ENCODE results near the gene CHRDL2.
"Not testable (repeated sequence)": the region's sequence is repeated elsewhere in the genome, so short reads cannot be mapped to it uniquely, and the experiment has no call there.

CHRDL2 gene

DNA sequence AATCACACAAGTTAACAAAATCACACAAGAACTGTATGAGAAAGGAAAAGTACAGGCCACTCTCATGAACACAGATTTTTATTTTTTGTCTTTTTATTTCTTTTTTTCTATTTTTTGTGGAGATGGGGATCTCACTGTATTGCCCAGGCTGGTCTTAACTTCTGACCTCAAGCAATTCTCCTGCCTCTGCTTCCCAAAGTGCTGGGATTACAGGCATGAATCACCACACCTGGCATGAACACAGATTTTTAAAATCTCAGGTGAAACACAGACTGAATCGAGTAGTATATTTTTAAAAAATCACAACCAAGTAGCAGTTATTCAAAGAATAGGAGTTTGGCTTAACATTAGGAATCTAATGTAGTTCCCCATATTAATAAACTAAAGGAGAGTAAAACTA is 35.7 kb upstream of the CHRDL2 start:
- Histone ChIP-seq H3K36me3 (ENCODE audit: insufficient read depth, low read length) (no peaks in the 10 kb centered on the region), H3K4me3 (ENCODE audit: low read length) (no peak overlapping the region), H3K27me3 (ENCODE audit: insufficient read depth, low read length) (no peaks in the 10 kb centered on the region), H3K4me1 (ENCODE audit: insufficient read depth, low read length) (no peaks in the 10 kb centered on the region), H2AFZ (ENCODE audit: low read depth, low read length) (no peak overlapping the region), H3K9me3 (ENCODE audit: low read length) (peaks cover 6% of the 10 kb centered on the region)

DNA sequence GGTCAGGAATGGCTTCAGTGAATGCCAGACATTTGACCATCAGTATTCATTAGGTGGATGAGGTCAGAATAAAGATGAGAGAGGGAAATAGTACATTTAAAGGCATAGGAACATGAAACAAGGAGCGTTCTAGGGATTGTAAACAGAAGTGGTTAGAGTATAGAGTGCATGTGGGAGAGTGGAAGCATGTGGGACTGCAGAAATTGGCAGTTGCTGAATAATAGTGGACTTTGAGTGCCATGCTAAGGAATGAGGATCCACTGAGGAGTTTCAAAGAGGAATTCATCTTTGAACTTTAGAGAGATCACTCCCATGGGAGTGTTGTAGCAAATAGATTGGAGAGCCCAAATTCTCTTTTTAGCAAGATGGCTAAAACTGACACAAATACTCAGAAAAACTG is 25.3 kb upstream of the CHRDL2 start:
- Histone ChIP-seq H3K36me3 (ENCODE audit: insufficient read depth, low read length) (no peaks in the 10 kb centered on the region), H3K27me3 (ENCODE audit: insufficient read depth, low read length) (no peaks in the 10 kb centered on the region), H2AFZ (ENCODE audit: low read depth, low read length) (no peak overlapping the region), H3K4me1 (ENCODE audit: insufficient read depth, low read length) (no peaks in the 10 kb centered on the region), H3K9me3 (ENCODE audit: low read length) (no peaks in the 10 kb centered on the region), H3K4me3 (ENCODE audit: low read length) (no peak overlapping the region)

DNA sequence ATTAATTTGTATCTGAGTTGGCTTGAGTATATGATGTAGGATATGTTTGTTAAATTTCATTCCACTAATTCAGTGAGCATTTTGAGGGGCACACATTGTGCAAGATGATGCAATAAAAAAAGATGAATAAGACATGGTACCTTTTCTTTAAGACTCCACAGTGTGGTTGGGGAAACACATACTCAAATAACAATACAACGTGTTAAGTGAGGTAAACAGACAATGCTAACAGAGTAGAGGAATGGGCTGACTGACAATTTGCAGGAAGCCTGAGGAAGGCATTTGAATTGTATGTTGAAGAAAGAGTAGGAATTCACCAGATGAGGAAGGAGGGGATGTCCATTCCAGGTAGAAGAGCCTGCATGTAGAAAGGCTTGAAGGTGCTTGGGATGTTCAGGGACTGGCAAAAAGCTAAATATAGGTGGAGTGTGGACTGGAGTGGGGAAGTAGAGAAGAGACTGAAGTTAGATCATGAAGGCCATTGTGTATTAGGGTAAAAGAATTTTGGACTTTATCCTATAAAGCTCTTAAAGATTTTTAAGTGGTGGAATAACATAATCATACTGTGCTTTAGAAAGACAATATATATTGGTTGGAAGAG is 24.3 kb upstream of the CHRDL2 start:
- Histone ChIP-seq H3K4me1 (ENCODE audit: insufficient read depth, low read length) (no peaks in the 10 kb centered on the region), H3K36me3 (ENCODE audit: insufficient read depth, low read length) (no peaks in the 10 kb centered on the region), H3K4me3 (ENCODE audit: low read length) (no peak overlapping the region), H2AFZ (ENCODE audit: low read depth, low read length) (no peak overlapping the region), H3K9me3 (ENCODE audit: low read length) (no peaks in the 10 kb centered on the region), H3K27me3 (ENCODE audit: insufficient read depth, low read length) (no peaks in the 10 kb centered on the region)

DNA sequence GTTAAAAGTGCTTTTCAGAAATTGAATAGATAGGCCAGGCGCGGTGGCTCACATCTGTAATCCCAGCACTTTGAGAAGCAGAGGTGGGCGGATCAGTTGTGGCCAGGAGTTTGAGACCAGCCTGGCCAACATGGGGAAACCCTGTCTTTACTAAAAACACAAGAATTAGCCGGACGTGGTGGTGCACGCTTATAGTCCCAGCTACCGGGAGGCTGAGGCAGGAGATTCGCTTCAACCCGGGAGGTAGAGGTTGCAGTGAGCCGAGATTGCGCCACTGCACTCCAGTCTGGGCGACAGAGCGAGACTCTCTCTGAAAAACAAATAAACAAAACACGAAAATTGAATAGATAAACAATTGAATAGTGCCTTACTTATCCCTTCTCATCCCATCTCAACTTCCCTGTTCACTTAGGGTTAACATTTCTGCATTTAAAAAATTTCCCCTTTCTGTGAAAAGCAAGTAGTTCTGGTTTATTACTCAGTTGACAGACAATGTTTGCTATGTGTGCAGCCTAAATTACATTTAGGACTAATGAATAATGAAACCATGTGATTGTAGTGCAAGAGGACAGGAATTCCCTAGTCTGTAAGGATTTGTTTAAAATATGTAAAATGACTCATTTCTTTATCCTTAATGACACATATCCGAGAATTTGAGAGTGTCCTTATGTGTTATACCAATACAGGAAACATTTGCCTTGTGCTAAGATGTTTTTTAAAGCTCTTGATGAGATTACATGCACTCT is 23.5 kb upstream of the CHRDL2 start:
- Histone ChIP-seq H3K36me3 (ENCODE audit: insufficient read depth, low read length) (no peaks in the 10 kb centered on the region), H3K27me3 (ENCODE audit: insufficient read depth, low read length) (no peaks in the 10 kb centered on the region), H3K4me3 (ENCODE audit: low read length) (no peak overlapping the region), H3K9me3 (ENCODE audit: low read length) (no peaks in the 10 kb centered on the region), H2AFZ (ENCODE audit: low read depth, low read length) (no peak overlapping the region), H3K4me1 (ENCODE audit: insufficient read depth, low read length) (peaks cover 7% of the 10 kb centered on the region)

DNA sequence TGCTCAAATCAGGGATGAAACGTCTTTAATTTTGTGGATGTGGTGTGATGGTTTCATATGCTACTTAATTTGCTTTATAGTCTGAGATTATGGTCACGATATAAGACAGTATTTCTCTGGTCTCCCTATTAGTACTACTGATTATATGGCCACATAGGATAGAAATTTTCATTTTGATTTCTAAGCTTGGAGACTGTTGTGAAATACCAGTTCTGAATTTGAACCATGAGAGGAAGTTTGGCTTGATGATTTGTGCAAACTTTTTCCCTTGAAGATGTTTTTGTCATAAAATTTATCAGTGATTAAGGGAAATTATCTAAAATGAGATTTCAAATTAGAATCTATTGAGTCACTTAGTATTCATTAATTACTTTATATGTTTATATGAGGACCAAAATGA is 20.1 kb upstream of the CHRDL2 start:
- Histone ChIP-seq H3K4me1 (ENCODE audit: insufficient read depth, low read length) (peaks cover 15% of the 10 kb centered on the region), H2AFZ (ENCODE audit: low read depth, low read length) (no peak overlapping the region), H3K4me3 (ENCODE audit: low read length) (no peak overlapping the region), H3K9me3 (ENCODE audit: low read length) (no peaks in the 10 kb centered on the region), H3K27me3 (ENCODE audit: insufficient read depth, low read length) (no peaks in the 10 kb centered on the region), H3K36me3 (ENCODE audit: insufficient read depth, low read length) (no peaks in the 10 kb centered on the region)

DNA sequence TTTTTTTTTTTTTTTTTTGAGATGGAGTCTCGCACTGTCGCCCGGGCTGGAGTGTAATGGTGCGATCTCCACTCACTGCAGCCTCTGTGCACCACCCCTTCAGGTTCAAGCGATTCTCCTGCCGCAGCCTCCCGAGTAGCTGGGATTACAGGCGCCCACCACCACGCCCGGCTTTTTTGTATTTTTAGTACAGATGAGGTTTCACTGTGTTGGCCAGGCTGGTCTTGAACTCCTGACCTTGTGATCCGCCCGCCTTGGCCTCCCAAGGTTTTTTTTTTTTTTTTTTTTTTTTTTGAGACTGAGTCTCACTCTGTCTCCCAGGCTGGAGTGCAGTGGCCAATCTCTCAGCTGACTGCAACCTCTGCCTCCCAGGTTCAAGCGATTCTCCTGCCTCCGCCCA is 19.4 kb upstream of the CHRDL2 start:
- not testable (repeated sequence) for H3K9me3 ChIP-seq (ENCODE audit: low read length); H2AFZ ChIP-seq (ENCODE audit: low read depth, low read length); H3K36me3 ChIP-seq (ENCODE audit: insufficient read depth, low read length); H3K27me3 ChIP-seq (ENCODE audit: insufficient read depth, low read length)
- Histone ChIP-seq H3K4me3 (ENCODE audit: low read length) (peak overlapping the region; percentile 86), H3K4me1 (ENCODE audit: insufficient read depth, low read length) (peaks cover 15% of the 10 kb centered on the region)

DNA sequence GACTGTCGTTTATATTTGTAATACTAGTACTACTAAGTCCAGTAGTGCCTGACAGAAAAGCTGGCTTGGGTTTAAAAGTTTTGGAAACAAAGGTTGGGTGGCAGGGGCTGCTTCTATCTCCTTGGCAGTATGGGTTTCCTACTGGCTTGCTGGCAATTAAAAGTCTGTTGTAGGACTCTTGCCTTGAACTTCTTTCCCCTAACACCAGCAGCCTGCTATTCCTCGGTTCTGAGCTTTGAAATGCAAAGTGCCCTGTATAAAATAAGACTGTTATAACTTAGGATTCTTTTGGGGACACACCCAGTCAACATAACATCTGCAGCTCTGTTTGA is 18.7 kb upstream of the CHRDL2 start:
- Histone ChIP-seq H2AFZ (ENCODE audit: low read depth, low read length) (peak overlapping the region; percentile 49), H3K4me3 (ENCODE audit: low read length) (peak overlapping the region; percentile 86), H3K4me1 (ENCODE audit: insufficient read depth, low read length) (peaks cover 15% of the 10 kb centered on the region), H3K27me3 (ENCODE audit: insufficient read depth, low read length) (no peaks in the 10 kb centered on the region), H3K9me3 (ENCODE audit: low read length) (no peaks in the 10 kb centered on the region), H3K36me3 (ENCODE audit: insufficient read depth, low read length) (no peaks in the 10 kb centered on the region)

DNA sequence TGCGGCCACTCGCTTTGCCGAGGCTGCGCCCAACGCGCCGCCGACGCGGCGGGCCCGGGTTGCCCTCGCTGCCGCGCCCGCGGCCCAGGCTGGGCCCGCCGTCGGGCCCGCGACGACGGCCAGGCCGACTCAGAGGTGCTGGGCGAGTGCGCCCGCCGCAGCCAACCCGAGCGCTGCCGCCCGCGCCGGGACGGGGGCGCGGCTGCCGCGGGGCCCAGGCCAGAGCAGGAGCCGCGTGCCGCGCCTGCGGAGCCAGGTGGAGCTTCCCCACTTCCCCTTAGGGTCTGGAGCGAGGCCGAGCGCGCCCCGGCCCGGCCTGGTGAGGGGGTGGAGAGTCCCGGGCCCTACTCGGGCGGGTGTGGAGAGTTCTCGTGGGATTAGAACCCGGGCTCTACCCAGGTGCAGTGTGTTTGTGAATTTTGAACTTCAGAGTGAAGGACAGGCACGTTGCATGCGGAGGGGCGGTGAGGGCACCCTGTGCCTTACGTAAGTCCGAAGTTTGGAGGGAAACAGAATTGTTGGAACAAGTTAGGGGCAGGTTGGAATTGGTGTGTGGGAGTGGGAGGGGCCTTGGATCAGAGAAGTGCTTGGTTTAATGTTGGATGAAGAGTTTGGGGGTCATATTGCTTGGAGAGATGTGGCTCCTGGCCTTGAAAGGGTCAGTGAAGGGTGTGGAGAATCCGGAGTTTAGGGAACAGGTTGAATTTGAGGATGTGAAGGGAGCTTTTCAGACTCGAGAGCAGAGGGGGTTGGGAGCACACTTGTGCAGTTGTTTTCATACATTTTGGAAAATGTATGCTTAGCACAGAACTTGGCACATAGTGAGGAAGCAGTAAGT is 18.1 kb upstream of the CHRDL2 start:
- peak overlapping the region; percentile 49 for H2AFZ ChIP-seq (ENCODE audit: low read depth, low read length)
- no peaks in the 10 kb centered on the region for H3K36me3 ChIP-seq (ENCODE audit: insufficient read depth, low read length)
- H3K4me3 ChIP-seq (ENCODE audit: low read length) = peak overlapping the region; percentile 86
- no peaks in the 10 kb centered on the region for H3K27me3 ChIP-seq (ENCODE audit: insufficient read depth, low read length)
- H3K9me3 ChIP-seq (ENCODE audit: low read length) = no peaks in the 10 kb centered on the region
- H3K4me1 ChIP-seq (ENCODE audit: insufficient read depth, low read length) = peaks cover 15% of the 10 kb centered on the region

DNA sequence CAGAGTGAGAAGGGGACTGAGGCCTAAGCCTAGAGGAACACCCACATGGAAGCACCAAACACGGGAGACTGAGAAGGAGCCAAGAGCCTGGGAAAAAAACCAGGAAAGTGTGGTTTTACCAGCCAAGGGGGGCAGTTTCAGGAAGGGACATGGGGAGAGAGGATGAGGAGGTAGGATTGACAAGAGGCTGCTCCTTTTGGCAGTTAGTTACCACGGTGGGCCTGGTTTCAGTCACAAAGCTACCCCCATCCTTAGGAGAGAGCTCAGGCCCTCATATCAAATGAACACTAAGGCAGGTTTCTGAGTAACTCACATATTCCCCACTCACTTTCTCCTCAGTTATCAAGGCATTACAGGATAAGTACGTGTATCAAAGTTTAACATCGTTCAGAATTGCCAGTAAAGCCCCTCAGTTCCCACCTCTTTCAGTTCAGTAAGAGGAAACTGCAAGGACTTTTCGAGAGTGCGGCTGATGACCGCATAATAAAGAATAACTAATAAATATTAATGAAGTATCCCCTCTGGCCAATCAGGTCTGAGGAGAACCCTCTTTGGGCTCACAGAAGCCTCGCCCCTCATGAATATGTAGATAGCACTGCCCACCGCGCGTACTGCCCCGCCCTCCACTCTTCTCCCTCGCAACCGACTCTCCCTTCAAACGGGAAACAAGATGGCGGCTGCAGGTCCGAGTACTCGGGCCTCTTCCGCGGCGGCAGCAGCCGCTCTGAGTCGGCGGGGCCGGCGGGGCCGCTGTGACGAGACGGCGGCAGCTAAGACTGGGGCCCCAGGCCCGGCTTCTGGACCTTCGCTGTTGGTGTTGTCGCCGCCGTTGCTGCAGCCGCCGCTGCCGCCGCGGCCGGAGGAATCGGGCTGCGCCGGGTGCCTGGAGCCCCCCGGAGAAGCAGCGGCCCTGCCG is 17.2 kb upstream of the CHRDL2 start, which contains the start of gene RNF169:
TSS of gene RNF169 (plus strand) at position 639 of the 916 bp plus-strand sequence. CDS start at position 671, 32 bp downstream.
- Histone ChIP-seq H3K4me3 (ENCODE audit: low read length) (peak within 1 kb of the TSS; percentile 86), H3K27me3 (ENCODE audit: insufficient read depth, low read length) (no peaks in the 10 kb centered on the region)

DNA sequence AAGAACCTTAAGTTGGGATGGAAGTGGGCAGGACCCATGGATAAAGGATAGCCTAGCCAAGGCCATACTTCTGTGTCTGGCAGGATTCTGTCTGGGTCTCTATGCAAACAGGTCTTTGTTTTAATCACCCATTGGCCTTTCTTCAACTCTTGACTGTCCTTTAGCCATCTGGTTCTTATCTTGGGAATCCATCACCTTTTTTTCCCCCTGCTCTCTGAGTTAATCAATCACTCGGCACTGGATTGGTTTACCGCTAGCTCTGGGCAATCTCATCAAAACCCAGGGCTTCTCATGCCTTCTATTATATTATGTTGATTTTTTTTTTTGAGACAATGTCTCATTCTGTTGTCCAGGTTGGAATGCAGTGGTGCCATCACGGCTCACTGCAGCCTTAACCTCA is 15.6 kb upstream of the CHRDL2 start:
- Histone ChIP-seq H3K27me3 (ENCODE audit: insufficient read depth, low read length) (no peaks in the 10 kb centered on the region), H3K4me3 (ENCODE audit: low read length) (no peak overlapping the region), H3K36me3 (ENCODE audit: insufficient read depth, low read length) (no peaks in the 10 kb centered on the region), H3K4me1 (ENCODE audit: insufficient read depth, low read length) (peaks cover 15% of the 10 kb centered on the region), H2AFZ (ENCODE audit: low read depth, low read length) (no peak overlapping the region), H3K9me3 (ENCODE audit: low read length) (no peaks in the 10 kb centered on the region)

More for the DNA sequence above, 17.2 kb upstream of the CHRDL2 start, which contains the start of gene RNF169:
- Histone ChIP-seq H3K4me1 (ENCODE audit: insufficient read depth, low read length) (peaks cover 15% of the 10 kb centered on the region), H2AFZ (ENCODE audit: low read depth, low read length) (peak within 1 kb of the TSS; percentile 86), H3K9me3 (ENCODE audit: low read length) (no peaks in the 10 kb centered on the region), H3K36me3 (ENCODE audit: insufficient read depth, low read length) (no peaks in the 10 kb centered on the region)

DNA sequence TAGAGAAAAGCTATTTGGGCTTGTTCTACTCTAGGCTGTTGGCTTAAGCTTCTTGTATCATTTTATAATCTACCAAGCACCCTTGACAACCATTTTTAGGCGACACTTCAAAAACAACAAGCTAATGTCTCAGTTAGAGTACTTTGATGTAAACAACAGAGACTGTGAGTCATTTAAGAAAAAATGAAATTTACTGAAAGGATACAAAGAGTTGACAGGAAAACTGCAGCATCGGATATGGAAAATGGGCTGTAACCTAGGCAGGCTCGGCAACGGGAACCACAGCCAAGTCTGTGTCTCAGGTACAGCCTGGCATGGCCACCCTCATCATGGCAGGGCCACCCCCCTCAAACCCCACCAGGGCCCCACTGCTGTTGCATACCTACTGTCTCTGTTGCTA is 13.1 kb upstream of the CHRDL2 start:
- H2AFZ ChIP-seq (ENCODE audit: low read depth, low read length) = no peak overlapping the region
- no peak overlapping the region for H3K4me3 ChIP-seq (ENCODE audit: low read length)
- no peaks in the 10 kb centered on the region for H3K36me3 ChIP-seq (ENCODE audit: insufficient read depth, low read length)
- no peaks in the 10 kb centered on the region for H3K9me3 ChIP-seq (ENCODE audit: low read length)
- H3K4me1 ChIP-seq (ENCODE audit: insufficient read depth, low read length) = peaks cover 7% of the 10 kb centered on the region
- H3K27me3 ChIP-seq (ENCODE audit: insufficient read depth, low read length) = no peaks in the 10 kb centered on the region

DNA sequence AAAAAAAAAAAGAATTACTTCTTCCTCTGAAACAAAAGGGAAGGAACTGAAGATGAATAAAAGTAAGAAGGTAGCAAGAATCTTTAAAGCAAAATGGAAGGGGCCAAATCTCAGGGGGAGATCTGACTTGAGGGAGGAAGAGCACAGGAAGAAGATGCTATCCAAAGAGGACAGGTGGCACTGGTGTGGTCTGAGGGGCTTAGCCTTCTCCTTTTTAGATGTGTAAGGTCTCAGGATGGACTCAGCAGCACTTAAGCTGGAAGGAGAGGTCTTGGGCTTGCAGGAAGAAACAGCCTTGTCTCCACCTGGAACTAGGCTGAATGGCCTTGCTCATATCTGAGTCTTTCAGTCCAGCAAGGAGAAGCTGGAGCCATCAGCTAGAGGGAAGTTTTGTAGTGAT is 12.4 kb upstream of the CHRDL2 start:
- H3K4me1 ChIP-seq (ENCODE audit: insufficient read depth, low read length) = peaks cover 7% of the 10 kb centered on the region

More for the DNA sequence above, 12.4 kb upstream of the CHRDL2 start:
- H3K9me3 ChIP-seq (ENCODE audit: low read length) = no peaks in the 10 kb centered on the region
- no peak overlapping the region for H2AFZ ChIP-seq (ENCODE audit: low read depth, low read length)
- no peaks in the 10 kb centered on the region for H3K27me3 ChIP-seq (ENCODE audit: insufficient read depth, low read length)
- no peak overlapping the region for H3K4me3 ChIP-seq (ENCODE audit: low read length)
- H3K36me3 ChIP-seq (ENCODE audit: insufficient read depth, low read length) = no peaks in the 10 kb centered on the region
